ENCODE results near the gene TIGD3. TPM values are rescaled to one million over a fixed set of nuclear protein-coding genes. Genes with fewer than 3 reads are reported as not detected.

TIGD3 gene
- polyA plus RNA-seq, 1 donor (not counting 4 experiments of a cell fraction or from before 2014, with no cell fraction given): not detected

DNA sequence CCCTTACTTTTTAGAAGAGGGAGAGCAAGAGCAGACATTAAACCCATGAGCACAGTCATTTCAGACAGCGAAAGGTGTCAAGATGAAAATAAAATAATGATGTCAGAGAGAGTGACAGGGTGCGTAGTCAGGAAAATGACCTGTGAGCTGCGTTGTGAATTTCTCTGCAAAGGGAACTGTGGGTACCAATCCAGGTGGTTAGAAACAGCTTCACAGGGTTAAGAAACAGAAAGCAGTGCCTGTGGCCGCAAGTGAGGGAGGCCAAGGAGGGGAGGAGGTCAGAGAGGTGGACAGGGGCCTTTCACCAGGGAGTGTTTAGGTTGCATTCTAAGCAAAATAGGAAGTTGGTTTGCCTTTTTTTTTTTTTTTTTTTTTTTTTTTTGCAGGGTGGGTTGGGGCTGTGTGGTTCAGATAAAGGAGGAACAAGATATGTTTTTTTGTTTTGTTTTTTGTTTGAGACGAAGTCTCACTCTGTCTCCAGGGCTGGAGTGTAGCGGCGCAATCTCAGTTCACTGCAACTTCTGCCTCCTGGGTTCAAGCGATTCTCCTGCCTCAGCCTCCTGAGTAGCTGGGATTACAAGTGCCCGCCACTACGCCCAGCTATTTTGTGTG is 7.9 kb downstream of the TIGD3 start:
- no peak overlapping the region for H3K27ac ChIP-seq (ENCODE audit: control insufficient read depth, insufficient read depth, low read length)
- H3K4me1 ChIP-seq (ENCODE audit: control insufficient read depth, extremely low read depth, insufficient read depth, low read length): peaks cover 3% of the 10 kb centered on the region
- no peaks in the 10 kb centered on the region for H3K9me3 ChIP-seq (ENCODE audit: control insufficient read depth, low read depth, low read length)
- no peak overlapping the region for H3K9ac ChIP-seq (ENCODE audit: control insufficient read depth, extremely low read depth, insufficient read depth, low read length)
- FAIRE-seq (no peak), DNase-seq (ENCODE audit: low read depth, low spot score) (no peak)
- H3K9me1 ChIP-seq (ENCODE audit: control insufficient read depth, extremely low read depth, insufficient read depth, low read length): no peaks in the 10 kb centered on the region
- dilution Hi-C loops (cut with MboI; ENCODE audit: extremely low pct_ligation_motif_present, low sequenced_read_pairs): no loop called here
- H4K20me1 ChIP-seq (ENCODE audit: control insufficient read depth, extremely low read depth, insufficient read depth, low read length): no peaks in the 10 kb centered on the region
- no peak overlapping the region for H2AFZ ChIP-seq (ENCODE audit: control insufficient read depth, low read length)
- H3K4me2 ChIP-seq (ENCODE audit: control insufficient read depth, extremely low read depth, insufficient read depth, low read depth, low read length): no peak overlapping the region
- H3K36me3 ChIP-seq (ENCODE audit: control insufficient read depth in 2 of 2, extremely low read depth in 1 of 2, insufficient read depth in 2 of 2, low read length in 2 of 2): no peaks in the 10 kb centered on the region
- H3K79me2 ChIP-seq (ENCODE audit: control insufficient read depth, insufficient read depth, low read length): no peaks in the 10 kb centered on the region
- H3K4me3 ChIP-seq (ENCODE audit: control insufficient read depth in 2 of 3, extremely low read depth in 1 of 3, insufficient read depth in 2 of 3, low read depth in 1 of 3, low read length in 3 of 3): no peak overlapping the region
- TF ChIP-seq EZH2 (IDR thresholded peaks at IDR 0.05; ENCODE audit: low read length): no peak
- TF ChIP-seq, protein P1, sequence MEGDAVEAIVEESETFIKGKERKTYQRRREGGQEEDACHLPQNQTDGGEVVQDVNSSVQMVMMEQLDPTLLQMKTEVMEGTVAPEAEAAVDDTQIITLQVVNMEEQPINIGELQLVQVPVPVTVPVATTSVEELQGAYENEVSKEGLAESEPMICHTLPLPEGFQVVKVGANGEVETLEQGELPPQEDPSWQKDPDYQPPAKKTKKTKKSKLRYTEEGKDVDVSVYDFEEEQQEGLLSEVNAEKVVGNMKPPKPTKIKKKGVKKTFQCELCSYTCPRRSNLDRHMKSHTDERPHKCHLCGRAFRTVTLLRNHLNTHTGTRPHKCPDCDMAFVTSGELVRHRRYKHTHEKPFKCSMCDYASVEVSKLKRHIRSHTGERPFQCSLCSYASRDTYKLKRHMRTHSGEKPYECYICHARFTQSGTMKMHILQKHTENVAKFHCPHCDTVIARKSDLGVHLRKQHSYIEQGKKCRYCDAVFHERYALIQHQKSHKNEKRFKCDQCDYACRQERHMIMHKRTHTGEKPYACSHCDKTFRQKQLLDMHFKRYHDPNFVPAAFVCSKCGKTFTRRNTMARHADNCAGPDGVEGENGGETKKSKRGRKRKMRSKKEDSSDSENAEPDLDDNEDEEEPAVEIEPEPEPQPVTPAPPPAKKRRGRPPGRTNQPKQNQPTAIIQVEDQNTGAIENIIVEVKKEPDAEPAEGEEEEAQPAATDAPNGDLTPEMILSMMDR (optimal IDR thresholded peaks at IDR 0.05 in 1 of 3, IDR thresholded peaks at IDR 0.05 in 1 of 3, conservative IDR thresholded peaks at IDR 0.05 in 1 of 3; ENCODE audit: extremely low read depth in 1 of 3, insufficient read depth in 2 of 3, low read length in 3 of 3): no peak
- H3K27me3 ChIP-seq (ENCODE audit: control insufficient read depth, extremely low read depth, insufficient read depth, low read length): no peaks in the 10 kb centered on the region

GRCh38 chr11:65362966-65363365 is 8.4 kb downstream of the TIGD3 start:
- FAIRE-seq: no peak
- dilution Hi-C loops (cut with MboI; ENCODE audit: extremely low pct_ligation_motif_present, low sequenced_read_pairs): no loop called here

More at GRCh38 chr11:65362966-65363365, 8.4 kb downstream of the TIGD3 start:
- Histone ChIP-seq H4K20me1 (ENCODE audit: control insufficient read depth, extremely low read depth, insufficient read depth, low read length) (no peaks in the 10 kb centered on the region), H3K27me3 (ENCODE audit: control insufficient read depth, extremely low read depth, insufficient read depth, low read length) (no peaks in the 10 kb centered on the region), H2AFZ (ENCODE audit: control insufficient read depth, low read length) (no peak overlapping the region), H3K4me1 (ENCODE audit: control insufficient read depth, extremely low read depth, insufficient read depth, low read length) (peaks cover 3% of the 10 kb centered on the region), H3K27ac (ENCODE audit: control insufficient read depth, insufficient read depth, low read length) (no peak overlapping the region), H3K36me3 (ENCODE audit: control insufficient read depth in 2 of 2, extremely low read depth in 1 of 2, insufficient read depth in 2 of 2, low read length in 2 of 2) (no peaks in the 10 kb centered on the region), H3K9ac (ENCODE audit: control insufficient read depth, extremely low read depth, insufficient read depth, low read length) (no peak overlapping the region), H3K4me3 (ENCODE audit: control insufficient read depth in 2 of 3, extremely low read depth in 1 of 3, insufficient read depth in 2 of 3, low read depth in 1 of 3, low read length in 3 of 3) (no peak overlapping the region), H3K9me3 (ENCODE audit: control insufficient read depth, low read depth, low read length) (no peaks in the 10 kb centered on the region), H3K79me2 (ENCODE audit: control insufficient read depth, insufficient read depth, low read length) (no peaks in the 10 kb centered on the region), H3K9me1 (ENCODE audit: control insufficient read depth, extremely low read depth, insufficient read depth, low read length) (no peaks in the 10 kb centered on the region), H3K4me2 (ENCODE audit: control insufficient read depth, extremely low read depth, insufficient read depth, low read depth, low read length) (no peak overlapping the region)
- DNase-seq (ENCODE audit: low read depth, low spot score): no peak
- TF ChIP-seq EZH2 (IDR thresholded peaks at IDR 0.05; ENCODE audit: low read length): no peak
- TF ChIP-seq, protein P1 (optimal IDR thresholded peaks at IDR 0.05 in 1 of 3, IDR thresholded peaks at IDR 0.05 in 1 of 3, conservative IDR thresholded peaks at IDR 0.05 in 1 of 3; ENCODE audit: extremely low read depth in 1 of 3, insufficient read depth in 2 of 3, low read length in 3 of 3): no peak
